Measurements from ENCODE around the gene CAMK2G. TPM values are rescaled to one million over a fixed set of nuclear protein-coding genes. Genes with fewer than 3 reads are reported as not detected.

The CAMK2G gene
- 30.5 TPM for polyA plus RNA-seq (2013, experiment 1 of 2)
- polyA plus RNA-seq (2013, experiment 2 of 2): 31.7 TPM

- Histone ChIP-seq H3K4ac (ENCODE audit: low read length) (no peak within 1 kb of the TSS), H3K4me2 (ENCODE audit: insufficient read depth, low read length, poor library complexity, severe bottlenecking) (peak within 1 kb of the TSS; percentile 66), H2AFZ (ENCODE audit: low read length) (peak within 1 kb of the TSS; percentile 98), H4K91ac (ENCODE audit: low read depth, low read length, poor library complexity) (no peak within 1 kb of the TSS), H2BK12ac (ENCODE audit: low read length) (peak within 1 kb of the TSS; percentile 63), H2BK5ac (ENCODE audit: low read length) (peak within 1 kb of the TSS; percentile 53), H3K18ac (ENCODE audit: low read length) (peak within 1 kb of the TSS; percentile 97), H3K9ac (ENCODE audit: low read depth, low read length, poor library complexity) (peak within 1 kb of the TSS; percentile 97), H3K36me3 (replicated peaks in 1 of 2; ENCODE audit: control insufficient read depth in 2 of 2, insufficient read depth in 2 of 2, low read length in 2 of 2) (peaks cover 13 to 26% of the 10 kb centered on the region in 2 donors), H2BK120ac (ENCODE audit: low read depth, low read length) (no peak within 1 kb of the TSS), H3K4me3 (ENCODE audit: low read length in 2 of 2) (peak within 1 kb of the TSS; percentile 79 to 94), H3K9me3 (replicated peaks in 1 of 2; ENCODE audit: control insufficient read depth in 2 of 2, insufficient read depth in 1 of 2, low read depth in 1 of 2, low read length in 2 of 2) (no peaks in the 10 kb centered on the region), H2BK15ac (ENCODE audit: low read length) (peak within 1 kb of the TSS; percentile 30), H3K4me1 (ENCODE audit: control insufficient read depth in 2 of 2, insufficient read depth in 1 of 2, low read depth in 1 of 2, low read length in 2 of 2) (peaks cover 0 to 6% of the 10 kb centered on the region in 2 donors), H3K27me3 (ENCODE audit: control insufficient read depth in 3 of 3, insufficient read depth in 3 of 3, low read depth in 1 of 3, low read length in 3 of 3) (peaks cover 3 to 30% (median 6%) of the 10 kb centered on the region in 3 experiments), H3K27ac (replicated peaks; ENCODE audit: low read length) (no peak within 1 kb of the TSS), H3K23ac (ENCODE audit: low read depth, low read length, poor library complexity) (peak within 1 kb of the TSS; percentile 95), H3K79me1 (ENCODE audit: low read depth, low read length) (peaks cover 15% of the 10 kb centered on the region), H4K8ac (ENCODE audit: low read depth, low read length) (no peak within 1 kb of the TSS), H3K14ac (ENCODE audit: low read length) (peak within 1 kb of the TSS; percentile 89), H2AK5ac (ENCODE audit: low read depth, low read length) (peak within 1 kb of the TSS; percentile 93)
- WGBS, 2 donors (ENCODE audit: extremely low coverage in 2 of 2, insufficient read length in 2 of 2, insufficient replicate concordance in 1 of 2): no CpG with 5 or more reads among the region's 95 CpGs
- peak; percentile 74 for DNase-seq (ENCODE audit: low spot score)
These were observed at the start of gene CAMK2G for GRCh38 chr10:73874267-73875138. TSS of gene CAMK2G (minus strand) at chr10:73874555. CDS start at chr10:73874461, 94 bp downstream.

- Histone ChIP-seq H3K4me1 (ENCODE audit: control insufficient read depth in 2 of 2, insufficient read depth in 1 of 2, low read depth in 1 of 2, low read length in 2 of 2) (peaks cover 0 to 6% of the 10 kb centered on the region in 2 donors), H3K9me3 (replicated peaks in 1 of 2; ENCODE audit: control insufficient read depth in 2 of 2, insufficient read depth in 1 of 2, low read depth in 1 of 2, low read length in 2 of 2) (peaks cover 0 to 15% of the 10 kb centered on the region in 2 donors), H4K8ac (ENCODE audit: low read depth, low read length) (no peak overlapping the region), H2BK15ac (ENCODE audit: low read length) (no peak overlapping the region), H3K79me1 (ENCODE audit: low read depth, low read length) (no peaks in the 10 kb centered on the region), H3K18ac (ENCODE audit: low read length) (no peak overlapping the region), H2AK5ac (ENCODE audit: low read depth, low read length) (no peak overlapping the region), H3K14ac (ENCODE audit: low read length) (no peak overlapping the region), H3K23ac (ENCODE audit: low read depth, low read length, poor library complexity) (no peak overlapping the region), H3K9ac (ENCODE audit: low read depth, low read length, poor library complexity) (no peak overlapping the region), H3K4ac (ENCODE audit: low read length) (no peak overlapping the region), H2BK120ac (ENCODE audit: low read depth, low read length) (no peak overlapping the region), H3K27me3 (ENCODE audit: control insufficient read depth in 3 of 3, insufficient read depth in 3 of 3, low read depth in 1 of 3, low read length in 3 of 3) (peaks cover 0 to 6% (median 0%) of the 10 kb centered on the region in 3 experiments), H2BK12ac (ENCODE audit: low read length) (no peak overlapping the region), H3K27ac (replicated peaks; ENCODE audit: low read length) (no peak overlapping the region), H4K91ac (ENCODE audit: low read depth, low read length, poor library complexity) (no peak overlapping the region), H2BK5ac (ENCODE audit: low read length) (no peak overlapping the region), H3K4me3 (ENCODE audit: low read length in 2 of 2) (no peak overlapping the region), H2AFZ (ENCODE audit: low read length) (no peak overlapping the region), H3K4me2 (ENCODE audit: insufficient read depth, low read length, poor library complexity, severe bottlenecking) (no peak overlapping the region), H3K36me3 (replicated peaks in 1 of 2; ENCODE audit: control insufficient read depth in 2 of 2, insufficient read depth in 2 of 2, low read length in 2 of 2) (no peaks in the 10 kb centered on the region)
- DNase-seq (ENCODE audit: low spot score): no peak
- no CpG with 5 or more reads among the region's 2 CpGs for WGBS, 2 donors (ENCODE audit: extremely low coverage in 2 of 2, insufficient read length in 2 of 2, insufficient replicate concordance in 1 of 2)
These were observed 48.4 kb upstream of the CAMK2G start for GRCh38 chr10:73922864-73923133.

- no peak overlapping the region for H3K4me2 ChIP-seq (ENCODE audit: insufficient read depth, low read length, poor library complexity, severe bottlenecking)
- H2BK120ac ChIP-seq (ENCODE audit: low read depth, low read length): no peak overlapping the region
- no CpG with 5 or more reads among the region's 6 CpGs for WGBS, 2 donors (ENCODE audit: extremely low coverage in 2 of 2, insufficient read length in 2 of 2, insufficient replicate concordance in 1 of 2)
- H3K79me1 ChIP-seq (ENCODE audit: low read depth, low read length): no peaks in the 10 kb centered on the region
- no peak overlapping the region for H4K8ac ChIP-seq (ENCODE audit: low read depth, low read length)
- no peak overlapping the region for H3K14ac ChIP-seq (ENCODE audit: low read length)
- H2BK5ac ChIP-seq (ENCODE audit: low read length): no peak overlapping the region
- H3K4ac ChIP-seq (ENCODE audit: low read length): no peak overlapping the region
- H4K91ac ChIP-seq (ENCODE audit: low read depth, low read length, poor library complexity): no peak overlapping the region
- H2AK5ac ChIP-seq (ENCODE audit: low read depth, low read length): no peak overlapping the region
- H3K9me3 ChIP-seq (replicated peaks in 1 of 2; ENCODE audit: control insufficient read depth in 2 of 2, insufficient read depth in 1 of 2, low read depth in 1 of 2, low read length in 2 of 2): peaks cover 0 to 15% of the 10 kb centered on the region in 2 donors
- no peak overlapping the region for H3K23ac ChIP-seq (ENCODE audit: low read depth, low read length, poor library complexity)
- peaks cover 0 to 1% of the 10 kb centered on the region in 2 donors for H3K36me3 ChIP-seq (replicated peaks in 1 of 2; ENCODE audit: control insufficient read depth in 2 of 2, insufficient read depth in 2 of 2, low read length in 2 of 2)
- no peak for DNase-seq (ENCODE audit: low spot score)
- H3K4me1 ChIP-seq (ENCODE audit: control insufficient read depth in 2 of 2, insufficient read depth in 1 of 2, low read depth in 1 of 2, low read length in 2 of 2): peaks cover 4 to 6% of the 10 kb centered on the region in 2 donors
- H2BK12ac ChIP-seq (ENCODE audit: low read length): no peak overlapping the region
- H2BK15ac ChIP-seq (ENCODE audit: low read length): no peak overlapping the region
- H3K9ac ChIP-seq (ENCODE audit: low read depth, low read length, poor library complexity): no peak overlapping the region
- H3K4me3 ChIP-seq (ENCODE audit: low read length in 2 of 2): no peak overlapping the region
- no peak overlapping the region for H3K18ac ChIP-seq (ENCODE audit: low read length)
- no peak overlapping the region for H3K27ac ChIP-seq (replicated peaks; ENCODE audit: low read length)
- H3K27me3 ChIP-seq (ENCODE audit: control insufficient read depth in 3 of 3, insufficient read depth in 3 of 3, low read depth in 1 of 3, low read length in 3 of 3): peaks cover 0 to 6% (median 0%) of the 10 kb centered on the region in 3 experiments
- no peak overlapping the region for H2AFZ ChIP-seq (ENCODE audit: low read length)
These were observed 47.9 kb upstream of the CAMK2G start for GRCh38 chr10:73922007-73922863.

- H3K79me1 ChIP-seq (ENCODE audit: low read depth, low read length): no peaks in the 10 kb centered on the region
- H4K8ac ChIP-seq (ENCODE audit: low read depth, low read length): no peak overlapping the region
- H3K4ac ChIP-seq (ENCODE audit: low read length): no peak overlapping the region
- H2BK5ac ChIP-seq (ENCODE audit: low read length): no peak overlapping the region
- peaks cover 0 to 3% (median 0%) of the 10 kb centered on the region in 3 experiments for H3K27me3 ChIP-seq (ENCODE audit: control insufficient read depth in 3 of 3, insufficient read depth in 3 of 3, low read depth in 1 of 3, low read length in 3 of 3)
- no peak overlapping the region for H3K23ac ChIP-seq (ENCODE audit: low read depth, low read length, poor library complexity)
- no peak overlapping the region for H2BK12ac ChIP-seq (ENCODE audit: low read length)
- H2BK120ac ChIP-seq (ENCODE audit: low read depth, low read length): no peak overlapping the region
- H3K4me3 ChIP-seq (ENCODE audit: low read length in 2 of 2): no peak overlapping the region
- H4K91ac ChIP-seq (ENCODE audit: low read depth, low read length, poor library complexity): no peak overlapping the region
- WGBS, 2 donors (ENCODE audit: extremely low coverage in 2 of 2, insufficient read length in 2 of 2, insufficient replicate concordance in 1 of 2): no CpG with 5 or more reads among the region's 4 CpGs
- no peak overlapping the region for H3K14ac ChIP-seq (ENCODE audit: low read length)
- no peak overlapping the region for H3K27ac ChIP-seq (replicated peaks; ENCODE audit: low read length)
- DNase-seq (ENCODE audit: low spot score): no peak
- H3K36me3 ChIP-seq (replicated peaks in 1 of 2; ENCODE audit: control insufficient read depth in 2 of 2, insufficient read depth in 2 of 2, low read length in 2 of 2): peaks cover 0 to 3% of the 10 kb centered on the region in 2 donors
- no peak overlapping the region for H3K4me2 ChIP-seq (ENCODE audit: insufficient read depth, low read length, poor library complexity, severe bottlenecking)
- H3K9ac ChIP-seq (ENCODE audit: low read depth, low read length, poor library complexity): no peak overlapping the region
- peak overlapping the region; percentile 53 for H2AFZ ChIP-seq (ENCODE audit: low read length)
- H3K9me3 ChIP-seq (replicated peaks in 1 of 2; ENCODE audit: control insufficient read depth in 2 of 2, insufficient read depth in 1 of 2, low read depth in 1 of 2, low read length in 2 of 2): peaks cover 0 to 15% of the 10 kb centered on the region in 2 donors
- no peak overlapping the region for H2AK5ac ChIP-seq (ENCODE audit: low read depth, low read length)
- no peak overlapping the region for H3K18ac ChIP-seq (ENCODE audit: low read length)
- H3K4me1 ChIP-seq (ENCODE audit: control insufficient read depth in 2 of 2, insufficient read depth in 1 of 2, low read depth in 1 of 2, low read length in 2 of 2): peaks cover 9% of the 10 kb centered on the region in 2 donors
- H2BK15ac ChIP-seq (ENCODE audit: low read length): no peak overlapping the region
These were observed 45.7 kb upstream of the CAMK2G start for GRCh38 chr10:73920089-73920488.

Measured in neuronal stem cell (in vitro differentiated cells).